Naive thymus-derived CD8-positive, alpha-beta T cell (primary cell): ENCODE data around the gene TMEM19. TPM values are rescaled to one million over a fixed set of nuclear protein-coding genes. Genes with fewer than 3 reads are reported as not detected.

Experiments used
- ATAC-seq, 2 donors: fragments of 150-1000 bp; cut with Tn5 transposase in 1 of 2; sonication (Bioruptor Pico), chemical (Tn5 transposase) in 1 of 2; 1 replicate in 1 of 2; 2 replicates in 1 of 2; pipeline ENCODE4 v1.10.0; 2021; ENCODE audit warnings: mild to moderate bottlenecking in 2 of 2, moderate library complexity in 2 of 2
- POLR2A ChIA-PET: fragments of 350-600 bp; sonication (Branson Sonifier 250); formaldehyde crosslinking; loops from one replicate; lab custom pipeline; 2021; ENCODE audit warnings: antibody characterized with exemption; lab: Charles Lee
- DNase-seq, 10 donors: peaks; one replicate each; pipeline versions ENCODE4 v3.0.0 to v3.0.0-alpha.2; 2020 to 2022
- H3K27ac Mint-ChIP-seq, 10 donors: one replicate each; pipeline ENCODE4 v1.8.0; 2020 to 2022; ENCODE audit warnings: mild to moderate bottlenecking in 10 of 10, mixed read lengths in 10 of 10, moderate library complexity in 4 of 10, inconsistent platforms in 1 of 10
- H3K27me3 Mint-ChIP-seq, 5 donors: one replicate each; pipeline ENCODE4 v1.8.0; 2021 to 2022; ENCODE audit warnings: mixed read lengths in 5 of 5
- H3K36me3 Mint-ChIP-seq, 3 donors: one replicate each; pipeline ENCODE4 v1.8.0; 2020 to 2022; ENCODE audit warnings: mixed read lengths in 3 of 3, mild to moderate bottlenecking in 2 of 3, inconsistent platforms in 1 of 3
- H3K4me1 Mint-ChIP-seq, 4 donors: one replicate each; pipeline ENCODE4 v1.8.0; 2021 to 2022; ENCODE audit warnings: mixed read lengths in 4 of 4
- H3K4me3 Mint-ChIP-seq, 10 donors: one replicate each; pipeline ENCODE4 v1.8.0; 2020 to 2022; ENCODE audit warnings: mild to moderate bottlenecking in 10 of 10, mixed read lengths in 10 of 10, moderate library complexity in 6 of 10, inconsistent platforms in 1 of 10
- H3K9me3 Mint-ChIP-seq, 9 donors: one replicate each; pipeline ENCODE4 v1.8.0; 2020 to 2022; ENCODE audit warnings: mixed read lengths in 9 of 9, mild to moderate bottlenecking in 3 of 9, inconsistent platforms in 1 of 9, moderate library complexity in 1 of 9
- polyA plus RNA-seq, 3 donors: library from polyadenylated mRNA; unstranded; fragments of 300-500 nt; fragmentation: Illumina TruSeq; gene quantifications; one replicate each; pipeline ENCODE4 v1.2.3, GENCODE V29; 2021
- total RNA-seq, 8 experiments: library from RNA in 2 of 8; stranded (reverse) in 2 of 8; gene quantifications; one replicate each; pipeline ENCODE4 v1.2.3 and lab custom pipeline; 2021 to 2026

The TMEM19 gene
- total and polyA plus RNA-seq, 5 experiments from 2014 or later = 22.0 to 53.8 (median 40.1) TPM

GRCh38 chr12:71721783-71722505 is 36.1 kb downstream of the TMEM19 start:
- POLR2A ChIA-PET = no interaction called here
- no peak overlapping the region for H3K4me3 Mint-ChIP-seq
- H3K27me3 Mint-ChIP-seq = peaks cover 1 to 7% (median 6%) of the 10 kb centered on the region in 5 donors
- peaks cover 0 to 2% (median 0%) of the 10 kb centered on the region in 3 donors for H3K36me3 Mint-ChIP-seq
- H3K9me3 Mint-ChIP-seq = peaks cover 0 to 7% (median 0%) of the 10 kb centered on the region in 9 donors
- H3K4me1 Mint-ChIP-seq = no peaks in the 10 kb centered on the region
- H3K27ac Mint-ChIP-seq = no peak overlapping the region
- no peak for DNase-seq
- no peak for ATAC-seq

- H3K4me3 Mint-ChIP-seq = no peak overlapping the region
- POLR2A ChIA-PET = no interaction called here
- ATAC-seq (no peak), DNase-seq (no peak)
- no peaks in the 10 kb centered on the region for H3K9me3 Mint-ChIP-seq
- H3K27ac Mint-ChIP-seq = no peak overlapping the region
- peaks cover 1 to 7% (median 6%) of the 10 kb centered on the region in 5 donors for H3K27me3 Mint-ChIP-seq
- no peaks in the 10 kb centered on the region for H3K4me1 Mint-ChIP-seq
- H3K36me3 Mint-ChIP-seq = peaks cover 0 to 2% (median 0%) of the 10 kb centered on the region in 3 donors
Measured at GRCh38 chr12:71725011-71725410, 39.1 kb downstream of the TMEM19 start.

DNA sequence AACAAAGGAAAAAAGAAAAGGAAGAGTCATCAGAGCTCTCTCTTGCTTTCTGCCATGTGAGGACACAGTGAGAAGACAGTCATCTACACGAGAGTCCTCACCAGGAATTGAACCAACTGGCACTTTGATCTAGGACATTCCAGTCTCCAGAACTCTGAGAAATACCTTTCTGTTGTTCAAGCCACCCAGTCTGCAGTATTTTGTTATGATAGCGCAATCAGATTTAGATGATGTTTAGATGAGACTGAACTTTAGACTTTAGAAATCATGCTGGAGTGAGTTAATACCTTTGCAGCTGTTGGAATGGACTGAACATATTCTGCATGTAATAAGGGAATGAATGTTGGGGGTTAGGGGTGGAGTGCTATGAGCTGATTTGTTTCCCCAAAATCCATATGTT is 40.7 kb downstream of the TMEM19 start:
- Mint-ChIP-seq H3K36me3 (no peaks in the 10 kb centered on the region), H3K9me3 (no peaks in the 10 kb centered on the region), H3K4me1 (no peaks in the 10 kb centered on the region), H3K27me3 (peaks cover 1 to 7% (median 6%) of the 10 kb centered on the region in 5 donors), H3K4me3 (no peak overlapping the region), H3K27ac (no peak overlapping the region)
- ATAC-seq = no peak
- no peak for DNase-seq
- POLR2A ChIA-PET = no interaction called here

GRCh38 chr12:71727958-71728357 is 42.1 kb downstream of the TMEM19 start:
- H3K27ac Mint-ChIP-seq = no peak overlapping the region
- H3K27me3 Mint-ChIP-seq = peaks cover under 1 to 7% (median 4%) of the 10 kb centered on the region in 5 donors
- H3K4me3 Mint-ChIP-seq = no peak overlapping the region
- no peaks in the 10 kb centered on the region for H3K4me1 Mint-ChIP-seq
- no peak for DNase-seq
- H3K36me3 Mint-ChIP-seq = no peaks in the 10 kb centered on the region
- no peaks in the 10 kb centered on the region for H3K9me3 Mint-ChIP-seq
- ATAC-seq = no peak
- POLR2A ChIA-PET = no interaction called here

GRCh38 chr12:71730936-71731335 is 45.1 kb downstream of the TMEM19 start:
- Mint-ChIP-seq H3K4me1 (no peaks in the 10 kb centered on the region), H3K9me3 (no peaks in the 10 kb centered on the region), H3K27me3 (no peaks in the 10 kb centered on the region), H3K4me3 (no peak overlapping the region), H3K27ac (no peak overlapping the region), H3K36me3 (no peaks in the 10 kb centered on the region)
- DNase-seq (no peak), ATAC-seq (no peak)
- POLR2A ChIA-PET = no interaction called here

DNA sequence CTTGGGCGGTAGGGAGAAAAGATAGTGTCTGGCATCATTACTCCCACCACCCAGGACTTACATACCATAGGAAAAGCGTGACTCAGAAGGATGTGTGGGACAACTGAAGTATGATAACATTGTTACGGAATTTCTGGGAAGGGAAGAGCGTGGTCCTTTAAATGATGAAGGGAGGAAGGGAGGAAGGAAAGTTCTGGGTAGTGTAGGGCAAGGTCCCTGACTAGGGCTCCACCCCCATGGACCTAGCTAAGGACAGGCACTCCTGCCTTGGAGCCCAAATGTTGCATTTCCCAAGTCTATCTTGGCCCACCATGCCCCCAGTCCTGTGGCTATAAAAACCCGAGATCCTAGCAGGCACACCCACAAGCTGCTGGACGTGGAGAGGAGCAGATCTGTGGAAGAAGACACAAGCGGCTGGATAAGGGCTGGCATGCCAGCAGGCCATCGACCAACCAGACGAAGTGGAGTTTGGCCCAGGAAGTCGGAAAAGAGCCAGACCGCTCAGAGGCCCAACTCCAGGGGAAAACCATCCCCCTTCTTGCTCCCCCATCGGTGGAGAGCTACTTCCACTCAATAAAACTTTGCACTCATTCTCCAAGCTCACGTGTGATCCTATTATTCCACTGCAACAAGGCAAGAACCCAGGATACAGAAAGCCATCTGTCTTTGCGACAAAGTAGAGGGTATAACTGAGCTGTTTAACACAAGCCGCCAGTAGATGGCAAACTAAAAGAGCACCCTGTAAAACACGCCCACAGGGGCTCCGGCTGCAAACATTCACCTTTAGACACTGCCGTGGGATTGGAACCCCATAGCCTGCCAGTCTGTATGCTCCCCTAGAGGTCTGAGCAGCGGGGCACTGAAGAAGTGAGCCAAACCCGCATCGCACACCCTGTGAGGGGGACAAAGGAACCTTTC is 45.8 kb downstream of the TMEM19 start:
- Mint-ChIP-seq H3K4me3 (no peak overlapping the region), H3K27ac (no peak overlapping the region), H3K4me1 (no peaks in the 10 kb centered on the region), H3K27me3 (no peaks in the 10 kb centered on the region), H3K36me3 (no peaks in the 10 kb centered on the region), H3K9me3 (no peaks in the 10 kb centered on the region)
- DNase-seq (no peak), ATAC-seq (no peak)
- POLR2A ChIA-PET = no interaction called here

DNA sequence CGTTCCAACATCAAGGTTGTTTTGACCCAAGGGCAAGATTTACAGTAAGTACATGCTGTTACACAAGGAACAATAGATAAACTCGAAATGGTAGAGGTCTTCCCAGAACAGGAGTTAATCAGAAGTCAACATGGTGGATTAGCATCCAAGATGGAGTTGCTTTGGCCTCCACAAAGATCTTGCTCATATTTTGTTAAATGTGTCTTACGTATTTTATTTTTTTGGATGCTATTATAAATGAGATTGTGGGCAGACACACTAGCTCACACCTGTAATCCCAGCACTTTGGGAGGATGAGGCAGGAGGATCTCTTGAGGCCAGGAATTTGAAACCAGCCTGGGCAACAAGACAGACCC is 46.5 kb downstream of the TMEM19 start:
- no peaks in the 10 kb centered on the region for H3K27me3 Mint-ChIP-seq

GRCh38 chr12:71737197-71737596 is 51.3 kb downstream of the TMEM19 start:
- H3K27me3 Mint-ChIP-seq = peaks cover 0 to 5% (median 0%) of the 10 kb centered on the region in 5 donors
- DNase-seq (no peak), ATAC-seq (no peak)
- no peaks in the 10 kb centered on the region for H3K4me1 Mint-ChIP-seq
- no peak overlapping the region for H3K27ac Mint-ChIP-seq
- H3K4me3 Mint-ChIP-seq = no peak overlapping the region
- POLR2A ChIA-PET = no interaction called here
- no peaks in the 10 kb centered on the region for H3K36me3 Mint-ChIP-seq
- H3K9me3 Mint-ChIP-seq = no peaks in the 10 kb centered on the region

More for the DNA sequence above, 46.5 kb downstream of the TMEM19 start:
- DNase-seq = no peak
- POLR2A ChIA-PET = no interaction called here
- H3K9me3 Mint-ChIP-seq = no peaks in the 10 kb centered on the region
- H3K4me3 Mint-ChIP-seq = no peak overlapping the region
- H3K4me1 Mint-ChIP-seq = no peaks in the 10 kb centered on the region
- no peaks in the 10 kb centered on the region for H3K36me3 Mint-ChIP-seq
- no peak for ATAC-seq
- H3K27ac Mint-ChIP-seq = no peak overlapping the region

GRCh38 chr12:71742998-71743397 is 57.1 kb downstream of the TMEM19 start:
- Mint-ChIP-seq H3K9me3 (no peaks in the 10 kb centered on the region), H3K4me3 (no peak overlapping the region), H3K27me3 (peaks cover 0 to 8% (median 0%) of the 10 kb centered on the region in 5 donors), H3K36me3 (no peaks in the 10 kb centered on the region), H3K27ac (no peak overlapping the region), H3K4me1 (no peaks in the 10 kb centered on the region)
- POLR2A ChIA-PET = no interaction called here
- no peak for ATAC-seq
- DNase-seq = no peak

DNA sequence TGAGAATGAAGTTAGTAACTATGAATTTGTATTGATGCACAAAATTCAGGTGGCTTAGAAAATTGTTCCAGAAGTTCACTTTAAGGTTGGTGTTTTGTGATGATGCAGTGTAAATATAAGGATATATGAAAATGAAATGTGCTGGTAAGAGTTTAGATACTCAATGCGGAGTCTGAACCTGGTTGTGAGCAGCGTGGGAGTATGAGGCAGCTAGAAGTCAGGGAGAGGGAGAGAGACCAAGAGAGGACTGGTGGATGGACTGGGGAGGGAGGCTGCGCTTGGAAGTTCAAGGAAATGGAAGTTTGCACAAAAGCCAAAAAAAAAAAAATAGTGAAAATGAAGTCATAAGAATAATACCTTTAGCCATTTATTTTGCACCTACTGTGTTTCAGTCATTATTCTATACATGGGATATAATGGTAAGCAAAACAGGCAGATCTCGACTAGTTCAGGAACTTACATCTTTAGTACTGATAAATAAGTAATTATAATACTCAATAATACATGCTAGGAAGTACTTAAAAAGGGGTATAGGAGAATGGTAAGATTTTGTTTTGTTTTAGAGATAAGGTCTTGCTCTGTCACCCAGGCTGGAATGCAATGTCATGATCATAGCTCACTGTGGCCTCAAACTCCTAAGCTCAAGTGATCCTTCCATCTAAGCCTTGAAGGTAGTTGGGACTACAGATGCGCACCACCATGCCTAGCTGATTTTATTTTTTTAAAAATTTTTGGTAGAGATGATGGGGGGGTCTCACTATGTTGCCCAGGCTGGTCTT is 58.8 kb downstream of the TMEM19 start:
- no peak for DNase-seq
- Mint-ChIP-seq H3K4me3 (no peak overlapping the region), H3K27ac (no peak overlapping the region), H3K36me3 (no peaks in the 10 kb centered on the region), H3K4me1 (no peaks in the 10 kb centered on the region), H3K27me3 (peaks cover 4 to 12% (median 8%) of the 10 kb centered on the region in 5 donors), H3K9me3 (no peaks in the 10 kb centered on the region)
- ATAC-seq = no peak
- POLR2A ChIA-PET = no interaction called here

DNA sequence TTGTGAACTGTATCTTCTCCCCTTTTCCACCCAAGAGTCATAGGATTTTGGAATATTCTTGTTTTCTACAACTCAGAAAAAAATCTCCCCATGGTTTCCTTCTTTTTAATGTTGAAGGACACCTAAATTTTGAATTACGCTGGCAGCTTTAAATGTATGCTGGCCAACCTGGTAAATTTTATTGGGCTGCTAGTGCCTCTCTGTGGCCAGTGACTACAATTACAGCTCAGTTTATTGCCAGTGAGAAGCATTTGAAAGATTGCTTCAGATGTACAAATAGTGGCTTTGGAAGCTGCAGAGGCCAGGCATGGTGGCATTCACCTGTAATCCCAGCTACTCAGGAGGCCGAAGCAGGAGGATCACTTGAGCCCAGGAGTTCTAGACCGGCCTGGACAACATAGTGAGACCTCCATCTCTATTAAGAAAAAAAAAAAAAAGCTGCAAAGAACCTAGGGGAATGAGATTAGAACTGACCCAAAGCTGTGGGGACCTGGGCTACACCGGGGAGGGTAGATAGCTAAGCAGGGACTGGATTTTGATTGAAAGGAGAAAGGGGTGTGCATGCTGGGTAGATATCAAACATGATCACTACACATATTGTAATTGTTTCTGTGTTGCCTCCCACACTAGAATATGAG is 61.2 kb downstream of the TMEM19 start:
- POLR2A ChIA-PET = interaction anchor here (1.5 to 2.3 kb wide), 2 partner anchors 61 to 84 kb away, joined by 4 to 24 read pairs; partner anchors contain the start of genes THAP2 and ZFC3H1
- H3K36me3 Mint-ChIP-seq = no peaks in the 10 kb centered on the region
- H3K9me3 Mint-ChIP-seq = no peaks in the 10 kb centered on the region
- H3K27ac Mint-ChIP-seq = no peak overlapping the region
- DNase-seq = peak; percentile 7 to 71 (median 52)
- H3K27me3 Mint-ChIP-seq = peaks cover 5 to 16% (median 11%) of the 10 kb centered on the region in 5 donors
- ATAC-seq = peak; percentile 89 to 94
- H3K4me3 Mint-ChIP-seq = no peak overlapping the region
- no peaks in the 10 kb centered on the region for H3K4me1 Mint-ChIP-seq
